ENCODE data around the gene GOLGA3.
A peak's percentile ranks its signal among the peaks of the same experiment; 100 is the strongest.
"Not testable (repeated sequence)": the region's sequence is repeated elsewhere in the genome, so short reads cannot be mapped to it uniquely, and the experiment has no call there.

Gene GOLGA3

DNA sequence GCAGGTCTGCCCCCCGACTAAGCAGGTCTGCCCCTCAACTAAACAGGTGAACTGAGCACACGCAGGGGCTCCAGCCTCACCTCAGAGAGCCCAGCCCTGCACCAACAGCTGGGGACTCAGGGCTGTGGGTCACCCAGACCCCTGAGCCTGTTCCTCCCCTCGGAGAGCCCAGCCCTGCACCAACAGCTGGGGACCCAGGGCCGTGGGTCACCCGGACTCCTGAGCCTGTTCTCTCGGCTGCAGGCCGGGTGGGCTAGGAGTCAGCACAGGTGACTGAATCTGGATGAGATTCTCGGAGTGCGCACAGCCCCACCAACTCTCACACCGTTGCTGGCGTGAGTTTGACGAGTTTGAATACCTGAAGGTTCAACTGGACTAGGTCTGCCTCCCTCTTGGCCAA is 46.7 kb downstream of the GOLGA3 start:
- no peak for DNase-seq (ENCODE audit: extremely low read depth in 1 of 2, low read depth in 1 of 2)

DNA sequence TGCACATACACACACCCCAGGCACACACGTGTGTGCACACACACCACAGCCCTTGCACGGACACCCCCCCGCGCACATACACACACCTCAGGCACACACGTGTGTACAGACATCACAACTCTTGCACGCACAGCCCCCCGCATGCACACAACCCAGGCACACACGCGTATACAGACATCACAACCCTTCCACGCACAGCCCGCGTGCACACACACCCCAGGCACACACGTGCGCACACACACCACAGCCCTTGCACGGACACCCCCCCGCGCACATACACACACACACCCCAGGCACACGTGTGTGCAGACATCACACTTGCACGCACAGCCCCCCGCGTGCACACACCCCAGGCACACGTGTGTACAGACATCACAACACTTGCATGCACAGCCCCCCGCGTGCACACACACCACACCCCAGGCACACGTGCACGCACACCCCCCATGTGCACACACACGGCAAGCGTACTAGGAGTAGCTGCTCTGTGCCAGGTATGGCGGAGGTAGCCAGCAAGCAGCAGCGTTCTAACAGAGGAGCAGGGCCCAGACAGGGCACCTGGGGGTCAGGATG is 48.8 kb downstream of the GOLGA3 start:
- DNase-seq (ENCODE audit: extremely low read depth in 1 of 2, low read depth in 1 of 2) = no peak

DNA sequence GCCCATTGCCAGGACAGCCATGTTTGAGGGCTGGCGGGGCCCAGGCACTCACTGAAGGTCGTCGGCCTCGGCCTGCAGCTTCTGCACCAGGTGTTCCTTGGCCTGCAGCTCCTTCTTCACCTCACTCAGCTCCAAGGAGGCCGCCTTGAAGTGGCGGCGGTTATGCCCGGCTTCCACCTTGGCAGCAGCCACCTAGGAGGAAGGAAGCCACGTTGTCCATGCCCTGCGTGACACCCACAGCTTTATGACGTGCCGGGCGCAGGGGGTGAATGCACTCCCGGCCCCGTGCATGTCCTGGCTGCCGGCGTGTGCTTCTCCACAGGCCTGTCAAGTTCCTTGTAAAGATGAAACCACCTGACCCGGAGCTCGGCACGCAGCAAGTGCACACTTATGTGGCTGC is 51.1 kb downstream of the GOLGA3 start:
- DNase-seq (ENCODE audit: extremely low read depth in 1 of 2, low read depth in 1 of 2) = no peak

- no peak for DNase-seq (ENCODE audit: extremely low read depth in 1 of 2, low read depth in 1 of 2)
These were observed 51.7 kb downstream of the GOLGA3 start for GRCh38 chr12:132776816-132777568.

DNA sequence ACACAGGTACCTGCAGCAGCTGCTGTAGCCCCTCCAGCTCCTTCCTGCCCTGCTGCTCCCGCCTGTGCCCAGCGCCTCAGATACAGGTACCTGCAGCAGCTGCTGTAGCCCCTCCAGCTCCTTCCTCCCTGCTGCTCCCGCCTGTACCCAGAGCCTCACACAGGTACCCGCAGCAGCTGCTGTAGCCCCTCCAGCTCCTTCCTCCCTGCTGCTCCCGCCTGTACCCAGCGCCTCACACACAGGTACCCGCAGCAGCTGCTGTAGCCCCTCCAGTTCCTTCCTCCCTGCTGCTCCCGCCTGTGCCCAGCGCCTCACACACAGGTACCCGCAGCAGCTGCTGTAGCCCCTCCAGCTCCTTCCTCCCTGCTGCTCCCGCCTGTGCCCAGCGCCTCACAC is 52.4 kb downstream of the GOLGA3 start:
- not testable (repeated sequence) for DNase-seq (ENCODE audit: extremely low read depth in 1 of 2, low read depth in 1 of 2)

GRCh38 chr12:132775502-132776229 is 53.0 kb downstream of the GOLGA3 start:
- DNase-seq (ENCODE audit: extremely low read depth in 1 of 2, low read depth in 1 of 2) = no peak

DNA sequence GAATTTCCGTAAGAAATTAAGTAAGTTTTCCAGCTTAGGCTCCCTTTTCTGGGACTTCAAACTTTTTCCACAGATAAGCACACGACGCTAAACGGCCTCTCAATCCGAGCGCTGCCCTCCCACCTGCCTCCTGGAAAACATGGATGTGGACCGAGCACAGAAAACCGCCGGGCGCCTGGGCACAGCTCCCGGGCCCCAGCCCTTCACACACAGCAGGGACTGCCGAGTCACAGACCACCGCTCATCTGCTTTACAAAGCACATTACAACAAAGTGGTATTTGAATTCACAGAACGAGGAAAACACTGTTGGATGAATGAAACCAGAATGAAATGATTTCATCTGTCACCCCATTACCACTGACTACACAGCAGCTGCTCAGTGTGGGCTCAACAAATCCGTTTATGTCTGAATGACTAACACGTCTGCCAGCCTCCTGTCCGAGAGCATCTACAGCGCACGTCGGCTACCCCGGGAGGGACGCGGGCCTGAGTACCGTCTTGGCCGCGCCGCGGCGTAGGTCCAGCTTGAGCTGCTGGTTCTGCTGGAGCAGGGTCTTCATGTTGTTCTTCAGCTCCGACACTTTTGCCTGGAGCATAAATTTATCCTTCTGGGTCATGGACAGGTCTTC is 53.9 kb downstream of the GOLGA3 start:
- DNase-seq (ENCODE audit: extremely low read depth in 1 of 2, low read depth in 1 of 2) = no peak

- no peak for DNase-seq (ENCODE audit: extremely low read depth in 1 of 2, low read depth in 1 of 2)
These were observed 54.5 kb downstream of the GOLGA3 start for GRCh38 chr12:132774159-132774558.

DNA sequence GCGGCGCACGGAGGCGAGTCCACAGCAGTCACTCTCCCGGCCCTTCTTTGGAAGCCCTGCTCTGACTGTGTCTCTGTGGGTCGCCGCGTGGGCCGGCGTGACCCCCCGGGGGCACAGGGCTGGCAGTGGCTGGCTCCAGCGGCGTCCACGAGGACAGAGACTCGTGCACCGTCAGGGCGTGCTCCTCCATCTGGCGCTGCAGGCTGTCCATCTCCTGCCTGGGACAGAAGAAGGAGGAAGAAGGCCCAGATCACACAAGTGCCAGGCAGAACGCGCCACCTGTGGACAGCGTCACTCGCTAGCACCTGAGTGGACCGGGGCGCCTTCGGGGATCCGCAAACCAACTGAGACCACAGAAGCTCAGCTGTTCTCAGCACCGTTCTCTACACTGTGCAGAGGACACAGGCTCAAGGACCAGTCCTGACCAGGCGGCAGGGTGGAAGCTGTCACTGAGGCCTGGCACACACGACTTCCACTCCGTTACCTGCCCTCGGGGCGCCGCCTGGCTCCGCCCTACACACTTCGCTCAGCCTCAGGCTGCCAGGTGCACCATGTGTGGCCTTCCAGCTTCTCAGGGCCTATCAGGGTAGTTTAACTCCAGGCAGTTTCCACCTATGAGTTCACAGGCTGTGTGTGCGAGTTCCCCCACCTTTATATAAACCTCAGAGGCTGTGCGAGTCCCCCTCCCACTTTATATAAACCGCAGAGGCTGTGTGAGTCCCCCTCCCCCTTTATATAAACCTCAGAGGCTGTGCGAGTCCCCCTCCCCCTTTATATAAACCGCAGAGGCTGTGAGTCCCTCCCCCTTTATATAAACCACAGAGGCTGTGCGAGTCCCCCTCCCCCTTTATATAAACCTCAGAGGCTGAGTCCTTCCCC is 55.4 kb downstream of the GOLGA3 start:
- no peak for DNase-seq (ENCODE audit: extremely low read depth in 1 of 2, low read depth in 1 of 2)

- no peak for DNase-seq (ENCODE audit: extremely low read depth in 1 of 2, low read depth in 1 of 2)
These were observed 56.1 kb downstream of the GOLGA3 start for GRCh38 chr12:132772606-132773005.

GRCh38 chr12:132771126-132771838 is 57.4 kb downstream of the GOLGA3 start:
- DNase-seq (ENCODE audit: extremely low read depth in 1 of 2, low read depth in 1 of 2) = no peak

- DNase-seq (ENCODE audit: extremely low read depth in 1 of 2, low read depth in 1 of 2) = no peak
These were observed 62.1 kb downstream of the GOLGA3 start for GRCh38 chr12:132766380-132767085.

- DNase-seq (ENCODE audit: extremely low read depth in 1 of 2, low read depth in 1 of 2) = no peak
These were observed 63.3 kb downstream of the GOLGA3 start for GRCh38 chr12:132765361-132765760.

DNA sequence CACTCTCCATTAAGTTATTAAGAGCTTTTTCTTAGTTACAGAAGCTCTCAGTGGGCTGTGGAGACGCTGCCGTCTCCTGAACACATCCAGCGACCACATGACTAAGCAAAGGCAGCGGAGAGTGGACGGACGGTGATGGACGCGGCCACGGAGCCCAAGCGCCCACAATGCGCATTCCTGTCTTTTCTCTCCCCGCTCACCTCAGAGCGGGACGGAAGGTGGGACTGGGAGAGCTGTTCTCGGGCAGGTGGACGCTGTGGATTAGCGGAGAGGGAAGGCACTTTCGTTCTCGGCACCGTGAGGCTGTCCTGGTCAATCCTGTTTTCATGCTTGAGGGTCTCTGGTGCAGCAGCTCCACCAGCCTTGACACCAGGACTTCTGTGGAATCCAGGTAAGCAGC is 64.4 kb downstream of the GOLGA3 start:
- no peak for DNase-seq (ENCODE audit: extremely low read depth in 1 of 2, low read depth in 1 of 2)

DNA sequence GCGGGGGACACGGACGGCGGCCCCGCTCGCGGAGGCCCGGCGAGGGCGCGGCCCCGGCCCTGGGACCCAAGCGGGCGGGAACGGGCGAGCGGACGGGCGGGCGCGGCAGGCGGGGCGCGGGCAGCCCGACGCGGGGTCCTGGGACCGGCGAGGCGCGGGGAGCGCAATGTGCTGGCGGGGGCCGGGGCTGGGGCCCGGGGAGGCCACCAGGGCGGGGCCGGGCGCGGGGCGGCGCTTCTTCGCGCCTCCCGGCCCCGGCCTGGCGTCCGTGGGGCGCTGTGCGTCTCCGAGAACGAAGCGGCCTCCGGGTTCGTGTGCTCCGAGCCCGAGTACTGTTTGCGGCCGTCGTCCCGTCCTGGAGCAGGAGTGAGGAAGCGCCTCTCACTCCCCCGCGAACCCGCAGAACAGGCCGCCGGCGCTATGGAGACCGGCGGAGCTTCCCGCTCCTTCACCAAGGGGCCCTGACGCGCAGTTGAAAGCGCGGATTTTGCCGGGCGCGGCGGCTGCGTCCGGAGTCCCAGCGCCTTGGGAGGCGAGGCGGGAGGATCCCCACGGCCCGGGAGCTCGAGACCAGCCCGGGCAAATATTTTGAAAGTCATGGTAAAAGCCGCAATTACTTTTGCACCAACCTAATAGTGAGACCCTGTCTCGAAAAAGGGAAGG is 66.6 kb downstream of the GOLGA3 start:
- peak; percentile 46 to 84 for DNase-seq (ENCODE audit: extremely low read depth in 1 of 2, low read depth in 1 of 2)

GRCh38 chr12:132761032-132761920 is 67.4 kb downstream of the GOLGA3 start, which contains the start of gene ANKLE2:
ANKLE2 (minus strand) TSS chr12:132761832; CDS start chr12:132761798, 34 bp downstream.
- peak; percentile 49 to 52 for DNase-seq (ENCODE audit: extremely low read depth in 1 of 2, low read depth in 1 of 2)

GRCh38 chr12:132759359-132759758 is 69.3 kb downstream of the GOLGA3 start:
- DNase-seq (ENCODE audit: extremely low read depth in 1 of 2, low read depth in 1 of 2) = no peak

- not testable (repeated sequence) for DNase-seq (ENCODE audit: extremely low read depth in 1 of 2, low read depth in 1 of 2)
These were observed 69.8 kb downstream of the GOLGA3 start for GRCh38 chr12:132758825-132759224.
